SK-N-SH treated with all-trans-retinoic acid at 6 μM for 48 hours (cell line): ENCODE measurements around the gene DDX20.

Experiments
- ESRRG ChIP-seq: fragments of 250-450 bp; sonication (Bioruptor Pico); IDR thresholded peaks from 2 replicates; pipeline ENCODE4 v1.6.1; 2021; ENCODE audit warnings: mild to moderate bottlenecking
- ZFP30 ChIP-seq: fragments of 450-650 bp; formaldehyde crosslinking; IDR thresholded peaks from 2 replicates; pipeline ENCODE4 v1.5.0; 2022; ENCODE audit warnings: mild to moderate bottlenecking, moderate library complexity
- ZNF8 ChIP-seq: fragments of 450-650 bp; formaldehyde crosslinking; IDR thresholded peaks from 2 replicates; pipeline ENCODE4 v1.5.0; 2020; ENCODE audit warnings: mild to moderate bottlenecking, moderate library complexity
- TF ChIP-seq, protein P1 (sequence below): fragments of 250-450 bp; sonication (Bioruptor Pico); IDR thresholded peaks from 2 replicates; pipeline ENCODE4 v1.5.1; 2020; ENCODE audit warnings: low read depth, mild to moderate bottlenecking, moderate library complexity

DNA sequence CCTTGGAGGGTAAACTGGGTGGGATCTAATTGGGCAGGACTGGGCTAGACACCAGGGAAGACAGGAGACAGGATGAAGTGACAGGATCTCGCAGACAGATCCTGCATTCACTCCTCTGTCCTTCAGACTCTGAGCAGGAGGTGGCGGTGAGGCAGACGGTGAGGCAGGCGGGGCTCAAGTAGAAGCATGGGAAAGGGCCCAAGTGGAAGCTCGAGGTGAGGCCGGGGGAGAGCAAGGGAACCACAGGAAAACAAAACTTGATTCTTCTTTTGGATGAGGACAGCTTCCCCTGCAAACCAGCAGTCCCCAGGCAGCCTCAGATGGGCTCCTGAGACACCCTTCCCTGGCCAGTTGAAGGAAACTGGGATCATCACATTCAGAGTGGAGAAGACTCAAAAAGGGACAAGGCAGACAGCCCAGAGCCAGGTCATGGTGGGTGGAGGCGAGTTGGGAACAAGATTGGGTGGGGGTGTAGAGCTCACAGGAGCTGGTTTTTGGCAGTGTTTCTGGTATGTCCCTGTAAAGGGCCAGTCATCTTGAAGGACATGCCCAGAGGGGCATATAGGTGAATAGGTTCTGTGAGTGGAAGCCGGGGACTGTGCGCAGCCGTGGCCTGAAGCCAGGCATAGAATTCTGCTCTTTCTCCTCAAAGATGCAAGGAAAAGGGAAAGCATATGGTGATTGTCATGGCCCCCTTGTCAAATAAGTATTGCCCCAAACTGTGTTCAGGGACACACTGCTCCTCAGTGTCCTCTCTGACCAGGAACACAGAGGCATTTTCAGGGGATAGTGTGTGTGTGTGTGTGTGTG is 34.5 kb upstream of the DDX20 start:
- TF ChIP-seq ZNF8 (CRISPR knock-in tag) (no peak), ESRRG (CRISPR knock-in tag) (no peak), ZFP30 (CRISPR knock-in tag) (no peak)
- TF ChIP-seq, protein P1, sequence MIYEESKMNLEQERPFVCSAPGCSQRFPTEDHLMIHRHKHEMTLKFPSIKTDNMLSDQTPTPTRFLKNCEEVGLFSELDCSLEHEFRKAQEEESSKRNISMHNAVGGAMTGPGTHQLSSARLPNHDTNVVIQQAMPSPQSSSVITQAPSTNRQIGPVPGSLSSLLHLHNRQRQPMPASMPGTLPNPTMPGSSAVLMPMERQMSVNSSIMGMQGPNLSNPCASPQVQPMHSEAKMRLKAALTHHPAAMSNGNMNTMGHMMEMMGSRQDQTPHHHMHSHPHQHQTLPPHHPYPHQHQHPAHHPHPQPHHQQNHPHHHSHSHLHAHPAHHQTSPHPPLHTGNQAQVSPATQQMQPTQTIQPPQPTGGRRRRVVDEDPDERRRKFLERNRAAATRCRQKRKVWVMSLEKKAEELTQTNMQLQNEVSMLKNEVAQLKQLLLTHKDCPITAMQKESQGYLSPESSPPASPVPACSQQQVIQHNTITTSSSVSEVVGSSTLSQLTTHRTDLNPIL (CRISPR knock-in tag): no peak
